Measurements from ENCODE around the gene GPR31.

DNA sequence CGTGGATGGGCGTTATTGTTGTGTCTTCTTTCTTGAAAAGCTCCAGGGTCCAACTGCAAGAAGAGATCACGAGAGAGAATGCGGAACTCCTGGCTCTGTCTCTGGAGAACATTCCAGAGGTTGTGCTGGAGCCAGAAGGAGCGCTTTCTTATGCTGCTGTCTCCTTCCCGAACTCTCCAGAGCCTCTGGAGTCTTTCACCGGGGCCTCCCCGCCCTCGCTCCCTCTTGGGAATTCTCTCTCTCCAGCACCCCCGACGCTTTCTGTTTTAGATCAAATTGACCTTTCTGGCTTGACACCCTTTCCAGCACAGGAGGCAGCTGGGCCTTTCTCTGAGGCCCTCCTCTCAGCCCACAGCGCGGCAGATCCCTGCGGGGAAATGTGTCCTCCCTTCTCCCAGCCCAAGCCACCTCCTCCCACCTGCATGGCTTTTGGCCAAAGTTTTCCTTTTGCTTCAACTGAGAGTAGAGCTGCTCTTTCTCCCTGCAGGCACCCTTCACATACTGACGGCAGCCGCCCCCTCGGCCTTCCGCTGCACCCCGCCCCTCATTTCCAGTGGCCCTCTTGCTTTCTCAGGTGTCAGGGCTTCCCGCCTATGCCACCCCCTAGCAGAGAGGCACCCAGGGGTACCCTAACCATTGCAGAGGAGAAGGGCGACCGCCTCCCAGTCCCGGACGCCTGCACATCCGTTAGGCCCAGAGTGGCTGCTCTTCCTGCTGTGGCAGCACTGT is 41.5 kb downstream of the GPR31 start:
- TF ChIP-seq EP300 (IDR thresholded peaks at IDR 0.05; ENCODE audit: borderline replicate concordance) = no peak
- TF ChIP-seq ZBTB7A (IDR thresholded peaks at IDR 0.05; ENCODE audit: low read depth) = no peak
- TF ChIP-seq, protein P1, sequence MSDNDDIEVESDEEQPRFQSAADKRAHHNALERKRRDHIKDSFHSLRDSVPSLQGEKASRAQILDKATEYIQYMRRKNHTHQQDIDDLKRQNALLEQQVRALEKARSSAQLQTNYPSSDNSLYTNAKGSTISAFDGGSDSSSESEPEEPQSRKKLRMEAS (IDR thresholded peaks at IDR 0.05) = no peak
- TF ChIP-seq YY1 (IDR thresholded peaks at IDR 0.05; ENCODE audit: low read depth) = no peak
- no peak for TF ChIP-seq NFIC (IDR thresholded peaks at IDR 0.05)
- no peak for TF ChIP-seq RAD21 (IDR thresholded peaks at IDR 0.05; ENCODE audit: low read depth)
